AG09309 (cell line): ENCODE results near the gene NSMCE4A.
"Not testable (repeated sequence)": the region's sequence is repeated elsewhere in the genome, so short reads cannot be mapped to it uniquely, and the experiment has no call there.

Experiments
- DNase-seq: peaks from one replicate; pipeline ENCODE4 v3.0.0-alpha.2; 2010; ENCODE audit warnings: low read depth
- H3K4me3 ChIP-seq: 2 replicates; pipeline ENCODE4 v1.5.1; 2011; ENCODE audit warnings: mild to moderate bottlenecking, low read depth, low read length, moderate library complexity; ENCODE audit not compliant: control insufficient read depth
- CTCF ChIP-seq: IDR thresholded peaks from 2 replicates; pipeline ENCODE4 v1.5.1; 2011; ENCODE audit warnings: mild to moderate bottlenecking, low read depth, low read length, inconsistent platforms; ENCODE audit not compliant: insufficient read depth, control insufficient read depth; ENCODE audit errors: missing control alignments

Gene NSMCE4A

GRCh38 chr10:121974535-121975294 lies at the start of gene NSMCE4A:
NSMCE4A (minus strand) TSS chr10:121975217; CDS start chr10:121975165, 52 bp downstream.
- no peak for DNase-seq
- peak within 1 kb of the TSS; percentile 53 for H3K4me3 ChIP-seq
- TF ChIP-seq CTCF: peak; percentile 36

DNA sequence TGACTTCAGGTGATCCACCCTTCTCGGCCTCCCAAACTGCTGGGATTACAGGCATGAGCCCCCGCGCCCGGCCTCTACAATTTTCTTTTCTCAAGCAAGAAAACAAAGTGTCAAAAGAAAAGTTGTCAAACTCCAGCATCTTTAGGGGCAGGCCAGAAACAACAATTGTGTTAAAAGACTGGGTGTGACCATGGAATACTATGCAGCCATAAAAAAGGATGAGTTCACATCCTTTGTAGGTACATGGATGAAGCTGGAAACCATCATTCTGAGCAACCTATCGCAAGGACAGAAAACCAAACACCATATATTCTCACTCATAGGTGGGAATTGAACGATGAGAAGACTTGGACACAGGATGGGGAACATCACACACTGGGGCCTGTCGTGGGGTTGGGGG lies 48.2 kb upstream of the NSMCE4A start:
- not testable (repeated sequence) for H3K4me3 ChIP-seq, DNase-seq

DNA sequence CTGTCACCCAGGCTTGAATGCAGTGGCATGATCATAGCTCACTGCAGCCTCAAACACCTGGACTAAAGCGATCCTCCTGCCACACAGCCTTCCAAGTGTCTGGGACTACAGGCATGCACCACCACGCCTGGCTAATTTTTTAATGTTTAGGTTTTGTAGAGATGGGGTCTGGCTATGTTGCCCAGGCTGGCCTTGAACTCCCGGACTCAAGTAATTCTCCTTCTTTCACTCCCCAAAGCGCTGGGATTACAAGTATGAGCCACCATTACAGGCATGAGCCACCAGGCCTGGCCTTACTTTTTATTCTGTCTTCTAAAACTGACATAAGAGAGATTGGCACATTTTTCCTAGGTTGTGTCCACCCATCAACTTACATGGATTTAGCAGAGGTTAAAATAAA lies 47.3 kb upstream of the NSMCE4A start:
- no peak for TF ChIP-seq CTCF
- no peak for DNase-seq
- H3K4me3 ChIP-seq: no peak overlapping the region

GRCh38 chr10:122021828-122022227 lies 46.8 kb upstream of the NSMCE4A start:
- no peak for DNase-seq
- H3K4me3 ChIP-seq: no peak overlapping the region
- TF ChIP-seq CTCF: no peak

DNA sequence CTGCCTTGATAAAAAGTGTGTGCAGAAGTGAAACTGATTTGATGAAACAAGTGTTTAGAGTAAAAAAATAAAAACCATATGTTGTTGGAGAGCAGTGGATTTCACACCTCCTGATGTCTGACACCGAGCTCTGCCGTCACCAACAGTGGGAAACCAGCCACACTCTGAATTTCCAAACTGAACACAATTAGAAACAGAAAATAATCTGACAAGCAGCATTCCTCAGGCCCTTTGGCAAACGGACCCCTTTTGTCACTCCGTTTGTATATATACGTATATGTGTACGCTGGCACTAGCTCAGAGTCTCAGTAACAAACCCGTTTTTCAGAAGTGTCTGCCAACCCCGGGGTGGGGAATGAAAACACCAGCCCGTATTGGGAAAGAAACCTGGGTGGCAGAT lies 46.4 kb upstream of the NSMCE4A start:
- no peak overlapping the region for H3K4me3 ChIP-seq
- TF ChIP-seq CTCF: no peak
- DNase-seq: no peak

DNA sequence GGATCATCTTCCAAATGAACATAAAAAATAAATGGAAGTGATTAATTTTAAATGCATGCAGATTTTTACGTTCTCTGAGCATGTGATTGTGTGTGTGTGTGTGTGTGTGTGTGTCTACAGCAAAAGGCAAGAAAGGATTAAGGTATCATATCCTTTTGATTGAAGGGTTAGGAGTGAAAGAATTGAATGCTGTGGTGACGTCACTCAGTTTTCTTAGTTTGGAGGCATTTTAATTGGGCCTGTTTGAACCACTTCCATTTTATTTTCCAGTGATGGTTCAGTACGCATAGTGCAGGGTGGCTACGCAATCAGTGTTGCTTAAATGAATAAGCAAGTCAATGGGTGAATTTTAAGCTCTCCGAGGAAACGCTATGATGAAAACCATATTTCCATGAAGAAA lies 45.2 kb upstream of the NSMCE4A start:
- no peak for TF ChIP-seq CTCF
- no peak for DNase-seq
- no peak overlapping the region for H3K4me3 ChIP-seq

DNA sequence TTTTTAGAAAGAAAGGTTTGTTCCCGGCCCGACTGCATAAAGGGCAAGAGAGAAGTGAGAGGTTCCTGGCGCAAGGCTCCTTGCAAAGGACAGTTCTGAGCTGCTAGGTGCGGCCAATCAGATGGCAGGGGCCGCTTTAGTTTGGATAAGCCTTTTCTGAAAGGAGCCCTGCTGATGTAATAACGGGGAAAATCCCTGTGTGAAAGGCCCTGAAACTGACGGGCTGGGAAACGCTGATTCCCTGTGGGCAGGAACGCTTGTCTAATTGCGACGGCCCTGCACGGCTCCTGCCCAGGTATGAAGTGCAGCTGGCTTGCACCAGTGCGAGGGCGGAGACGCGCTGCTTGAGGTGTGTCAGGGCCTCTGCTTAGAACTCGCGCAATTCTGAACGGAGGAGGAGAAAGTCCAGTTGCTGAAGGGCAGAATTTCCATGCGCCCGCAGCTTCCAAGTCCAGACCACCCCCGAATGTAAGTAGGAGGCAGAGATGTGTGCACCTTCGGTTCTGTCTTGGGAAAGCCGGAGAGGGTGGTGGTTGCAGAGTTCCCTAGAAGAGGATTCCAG lies 44.5 kb upstream of the NSMCE4A start:
- no peak for DNase-seq

More for the DNA sequence above, 44.5 kb upstream of the NSMCE4A start:
- no peak for TF ChIP-seq CTCF
- H3K4me3 ChIP-seq: no peak overlapping the region
